ENCODE measurements around the gene PLEKHG3.

PLEKHG3 gene

GRCh38 chr14:64708148-64709004 is 4.2 kb downstream of the PLEKHG3 start:
- no peak for DNase-seq

- DNase-seq = no peak
Observed at GRCh38 chr14:64709126-64709525, 4.9 kb downstream of the PLEKHG3 start.

GRCh38 chr14:64711039-64711438 is 6.8 kb downstream of the PLEKHG3 start:
- no peak for DNase-seq

- DNase-seq = no peak
Observed at GRCh38 chr14:64713677-64714076, 9.5 kb downstream of the PLEKHG3 start.

- DNase-seq = no peak
Observed at GRCh38 chr14:64714432-64715025, 10.3 kb downstream of the PLEKHG3 start.

GRCh38 chr14:64715146-64715627 is 11.0 kb downstream of the PLEKHG3 start:
- DNase-seq = no peak

GRCh38 chr14:64715628-64716412 is 11.6 kb downstream of the PLEKHG3 start:
- no peak for DNase-seq

- DNase-seq = no peak
Observed at GRCh38 chr14:64717870-64718269, 13.6 kb downstream of the PLEKHG3 start.

GRCh38 chr14:64718762-64719161 is 14.5 kb downstream of the PLEKHG3 start:
- no peak for DNase-seq

GRCh38 chr14:64719601-64720000 is 15.4 kb downstream of the PLEKHG3 start:
- DNase-seq = no peak

GRCh38 chr14:64720131-64720576 is 15.9 kb downstream of the PLEKHG3 start:
- no peak for DNase-seq

- DNase-seq = no peak
Observed at GRCh38 chr14:64721391-64721791, 17.2 kb downstream of the PLEKHG3 start.

GRCh38 chr14:64721899-64722298 is 17.7 kb downstream of the PLEKHG3 start:
- no peak for DNase-seq

GRCh38 chr14:64722842-64723447 is 18.7 kb downstream of the PLEKHG3 start:
- no peak for DNase-seq

GRCh38 chr14:64723691-64724577 is 19.7 kb downstream of the PLEKHG3 start:
- no peak for DNase-seq

GRCh38 chr14:64724578-64724930 is 20.3 kb downstream of the PLEKHG3 start:
- DNase-seq = no peak

- DNase-seq = peak; percentile 23
Observed at GRCh38 chr14:64725261-64725815, 21.1 kb downstream of the PLEKHG3 start.

- no peak for DNase-seq
Observed at GRCh38 chr14:64725879-64726584, 21.8 kb downstream of the PLEKHG3 start.

- DNase-seq = no peak
Observed at GRCh38 chr14:64726585-64726890, 22.3 kb downstream of the PLEKHG3 start.

GRCh38 chr14:64727551-64728071 is 23.4 kb downstream of the PLEKHG3 start:
- no peak for DNase-seq

- no peak for DNase-seq
Observed at GRCh38 chr14:64728106-64728505, 23.9 kb downstream of the PLEKHG3 start.

Data from NCI-H2227 treated with DMSO at 0.1 percent for 48 hours (cell line).